ENCODE results near the gene PSAT1. TPM values are rescaled to one million over a fixed set of nuclear protein-coding genes. Genes with fewer than 3 reads are reported as not detected.
A peak's percentile ranks its signal among the peaks of the same experiment; 100 is the strongest.

The PSAT1 gene
- total and polyA plus RNA-seq, 2 experiments from 2014 or later = 368 to 510 TPM

GRCh38 chr9:78292716-78293497 is 4.0 kb upstream of the PSAT1 start:
- Histone ChIP-seq H3K79me2 (ENCODE audit: insufficient read depth) (peaks cover 9% of the 10 kb centered on the region), H3K4me1 (ENCODE audit: insufficient read depth) (0 out of 2 replicates have a peak, but pooled peaks cover 5% of the 10 kb centered on the region), H4K20me1 (ENCODE audit: insufficient read depth) (no peaks in the 10 kb centered on the region), H3F3A (ENCODE audit: insufficient read depth) (no peaks in the 10 kb centered on the region), H3K4me3 (no peak overlapping the region), H3K4me2 (ENCODE audit: unreplicated experiment) (no peak overlapping the region), H2AFZ (no peak overlapping the region), H3K27me3 (replicated peaks; ENCODE audit: insufficient read depth) (no peaks in the 10 kb centered on the region), H3K9ac (no peak overlapping the region), H3K27ac (no peak overlapping the region), H3K9me2 (ENCODE audit: insufficient read depth) (no peaks in the 10 kb centered on the region), H3K9me3 (ENCODE audit: low read depth) (no peaks in the 10 kb centered on the region), H3K36me3 (ENCODE audit: low read depth) (no peaks in the 10 kb centered on the region)
- TF ChIP-seq EZH2phosphoT487 (IDR thresholded peaks at IDR 0.05; ENCODE audit: insufficient read depth, low read depth) = no peak
- no peak for TF ChIP-seq EZH2 (IDR thresholded peaks at IDR 0.05; ENCODE audit: insufficient read depth, poor library complexity, severe bottlenecking)
- WGBS, 2 experiments (ENCODE audit: low coverage in 1 of 2, low lambda C conversion rate in 2 of 2, missing lambda C conversion rate in 2 of 2) = 77 to 82% methylated on average over 9 of the region's 9 CpGs
- in situ Hi-C loops (cut with MboI) = no loop called here
- no peak for DNase-seq

GRCh38 chr9:78294290-78295176 is 2.4 kb upstream of the PSAT1 start:
- Histone ChIP-seq H3K4me3 (no peak overlapping the region), H3K4me2 (ENCODE audit: unreplicated experiment) (no peak overlapping the region), H3K9ac (no peak overlapping the region), H3K79me2 (ENCODE audit: insufficient read depth) (peaks cover 25% of the 10 kb centered on the region), H3K27me3 (replicated peaks; ENCODE audit: insufficient read depth) (no peaks in the 10 kb centered on the region), H2AFZ (no peak overlapping the region), H3F3A (ENCODE audit: insufficient read depth) (no peaks in the 10 kb centered on the region), H3K4me1 (ENCODE audit: insufficient read depth) (peaks cover 5% of the 10 kb centered on the region), H3K36me3 (ENCODE audit: low read depth) (no peaks in the 10 kb centered on the region), H3K9me2 (ENCODE audit: insufficient read depth) (no peaks in the 10 kb centered on the region), H3K27ac (no peak overlapping the region), H3K9me3 (ENCODE audit: low read depth) (no peaks in the 10 kb centered on the region), H4K20me1 (ENCODE audit: insufficient read depth) (no peaks in the 10 kb centered on the region)
- TF ChIP-seq EZH2 (IDR thresholded peaks at IDR 0.05; ENCODE audit: insufficient read depth, poor library complexity, severe bottlenecking) = no peak
- TF ChIP-seq EZH2phosphoT487 (IDR thresholded peaks at IDR 0.05; ENCODE audit: insufficient read depth, low read depth) = no peak
- in situ Hi-C loops (cut with MboI) = no loop called here
- WGBS, 2 experiments (ENCODE audit: low coverage in 1 of 2, low lambda C conversion rate in 2 of 2, missing lambda C conversion rate in 2 of 2) = 70 to 73% methylated on average over 5 of the region's 5 CpGs
- no peak for DNase-seq

DNA sequence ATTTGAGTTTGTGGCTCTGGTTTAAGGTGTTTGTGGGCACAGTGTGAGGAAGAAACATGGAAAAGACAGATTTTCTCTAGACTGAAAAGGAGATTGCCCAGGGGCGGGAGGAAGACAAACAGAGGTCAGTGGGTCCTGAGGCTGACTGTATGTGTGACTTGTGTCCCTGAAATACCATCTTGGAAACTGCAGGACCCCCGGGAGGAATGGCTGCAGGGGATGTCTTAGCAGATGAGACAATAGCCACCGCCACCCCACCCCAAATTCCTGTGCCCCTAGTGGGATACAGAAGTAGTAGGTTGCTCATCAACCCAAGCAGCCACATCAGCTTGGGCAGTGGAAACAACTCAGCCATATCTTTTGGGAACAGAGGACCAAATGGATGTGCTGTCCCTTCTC is 1.7 kb upstream of the PSAT1 start:
- H3K4me1 ChIP-seq (ENCODE audit: insufficient read depth) = peaks cover 10% of the 10 kb centered on the region
- WGBS, 2 experiments (ENCODE audit: low coverage in 1 of 2, low lambda C conversion rate in 2 of 2, missing lambda C conversion rate in 2 of 2) = 89 to 90% methylated on average over 3 of the region's 3 CpGs
- TF ChIP-seq EZH2phosphoT487 (IDR thresholded peaks at IDR 0.05; ENCODE audit: insufficient read depth, low read depth) (no peak), EZH2 (IDR thresholded peaks at IDR 0.05; ENCODE audit: insufficient read depth, poor library complexity, severe bottlenecking) (no peak)
- H3K9ac ChIP-seq = no peak overlapping the region
- no peaks in the 10 kb centered on the region for H4K20me1 ChIP-seq (ENCODE audit: insufficient read depth)
- DNase-seq = no peak
- H3K36me3 ChIP-seq (ENCODE audit: low read depth) = no peaks in the 10 kb centered on the region; the same call in 1 of the 2 replicates
- H3F3A ChIP-seq (ENCODE audit: insufficient read depth) = no peaks in the 10 kb centered on the region
- H3K9me2 ChIP-seq (ENCODE audit: insufficient read depth) = no peaks in the 10 kb centered on the region
- H3K79me2 ChIP-seq (ENCODE audit: insufficient read depth) = peaks cover 31% of the 10 kb centered on the region
- H3K27ac ChIP-seq = no peak overlapping the region
- H2AFZ ChIP-seq = no peak overlapping the region
- in situ Hi-C loops (cut with MboI) = no loop called here
- no peaks in the 10 kb centered on the region for H3K27me3 ChIP-seq (replicated peaks; ENCODE audit: insufficient read depth)
- H3K4me2 ChIP-seq (ENCODE audit: unreplicated experiment) = no peak overlapping the region
- no peak overlapping the region for H3K4me3 ChIP-seq
- no peaks in the 10 kb centered on the region for H3K9me3 ChIP-seq (ENCODE audit: low read depth)

DNA sequence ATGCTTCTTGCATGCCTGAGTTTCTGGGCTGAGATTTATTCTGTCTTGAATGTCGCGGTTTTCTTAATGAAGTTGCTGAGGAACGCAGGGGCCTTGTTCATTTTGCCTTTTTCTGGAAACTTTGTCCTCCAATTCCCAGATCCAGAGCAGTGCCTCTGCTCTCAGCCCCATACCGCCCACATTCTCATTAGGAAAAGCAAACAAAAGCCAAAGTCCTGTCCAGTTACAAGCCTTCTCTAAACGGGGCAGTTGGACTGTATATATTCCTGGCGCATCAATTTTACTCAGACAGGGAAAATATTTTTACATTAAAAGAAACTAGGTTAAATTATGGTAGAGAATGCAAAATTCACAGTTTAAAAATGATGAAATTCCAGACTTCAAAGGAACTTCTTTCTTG is 1.2 kb upstream of the PSAT1 start:
- Histone ChIP-seq H3K4me2 (ENCODE audit: unreplicated experiment) (peak overlapping the region; percentile 93), H3K9me2 (ENCODE audit: insufficient read depth) (no peaks in the 10 kb centered on the region), H3K9me3 (ENCODE audit: low read depth) (no peaks in the 10 kb centered on the region), H3K27me3 (replicated peaks; ENCODE audit: insufficient read depth) (no peaks in the 10 kb centered on the region), H3K79me2 (ENCODE audit: insufficient read depth) (peaks cover 37% of the 10 kb centered on the region), H3K9ac (peak overlapping the region; percentile 88), H3K36me3 (ENCODE audit: low read depth) (peaks cover under 1% of the 10 kb centered on the region; the same call in 1 of the 2 replicates), H2AFZ (peak overlapping the region; percentile 95), H3K4me1 (ENCODE audit: insufficient read depth) (peaks cover 10% of the 10 kb centered on the region), H3K27ac (no peak overlapping the region), H3F3A (ENCODE audit: insufficient read depth) (no peaks in the 10 kb centered on the region), H4K20me1 (ENCODE audit: insufficient read depth) (no peaks in the 10 kb centered on the region), H3K4me3 (peak overlapping the region; percentile 82; the same call in 1 of the 2 replicates)
- TF ChIP-seq EZH2 (IDR thresholded peaks at IDR 0.05; ENCODE audit: insufficient read depth, poor library complexity, severe bottlenecking) (no peak), EZH2phosphoT487 (IDR thresholded peaks at IDR 0.05; ENCODE audit: insufficient read depth, low read depth) (no peak)
- peak; percentile 7 for DNase-seq
- WGBS, 2 experiments (ENCODE audit: low coverage in 1 of 2, low lambda C conversion rate in 2 of 2, missing lambda C conversion rate in 2 of 2) = 77 to 81% methylated on average over 6 of the region's 6 CpGs
- in situ Hi-C loops (cut with MboI) = no loop called here

Measured in GM23248 (cell line).